HepG2 (cell line): Measurements from ENCODE around the gene NUP93. TPM values are rescaled to one million over a fixed set of nuclear protein-coding genes. Genes with fewer than 3 reads are reported as not detected.

ENCODE experiments used
- CREB1 ChIP-seq, 2 experiments: fragments of 450-650 bp in 1 of 2; IDR thresholded peaks; 2 replicates each; pipeline ENCODE4 v1.6.1; 2016 to 2017; ENCODE audit warnings: control low read depth in 1 of 2, mild to moderate bottlenecking in 1 of 2, missing compliant biosample characterization in 1 of 2, missing genetic modification characterization in 1 of 2
- ELF4 ChIP-seq: sonication (generic); formaldehyde crosslinking; IDR thresholded peaks from 2 replicates; pipeline ENCODE4 v1.5.0; 2020; ENCODE audit warnings: missing genetic modification reagents, mild to moderate bottlenecking, moderate library complexity, borderline replicate concordance
- FOXC1 ChIP-seq: sonication (generic); formaldehyde crosslinking; IDR thresholded peaks from 2 replicates; pipeline ENCODE4 v1.8.0; 2022; ENCODE audit warnings: mild to moderate bottlenecking, missing genetic modification reagents, borderline replicate concordance
- IRF9 ChIP-seq: sonication (generic); formaldehyde crosslinking; IDR thresholded peaks from 2 replicates; pipeline ENCODE4 v1.8.0; 2022; ENCODE audit warnings: missing genetic modification reagents, mild to moderate bottlenecking, borderline replicate concordance
- KDM5B ChIP-seq: sonication (generic); formaldehyde crosslinking; IDR thresholded peaks from 2 replicates; pipeline ENCODE4 v1.4.0; 2020; ENCODE audit warnings: missing genetic modification reagents, mild to moderate bottlenecking, borderline replicate concordance
- LBX2 ChIP-seq: sonication (generic); formaldehyde crosslinking; IDR thresholded peaks from 2 replicates; pipeline ENCODE4 v1.5.0; 2020; ENCODE audit warnings: missing genetic modification reagents, mild to moderate bottlenecking, borderline replicate concordance
- MBNL3 ChIP-seq: fragments of 250-450 bp; sonication (Bioruptor Pico); conservative IDR thresholded peaks from 2 replicates; pipeline ENCODE4 v1.8.0; 2022; ENCODE audit warnings: mild to moderate bottlenecking, inconsistent platforms
- NFE2 ChIP-seq: sonication (generic); formaldehyde crosslinking; IDR thresholded peaks from 2 replicates; pipeline ENCODE4 v1.4.0; 2020; ENCODE audit warnings: missing genetic modification reagents
- RARA ChIP-seq: IDR thresholded peaks from 2 replicates; pipeline ENCODE4 v1.6.1; 2016; ENCODE audit warnings: missing genetic modification reagents, missing compliant biosample characterization
- SMAD1 ChIP-seq: sonication (generic); formaldehyde crosslinking; IDR thresholded peaks from 2 replicates; pipeline ENCODE4 v1.4.0; 2020; ENCODE audit warnings: missing genetic modification reagents, low read depth, mild to moderate bottlenecking, borderline replicate concordance
- SNAPC5 ChIP-seq: sonication (generic); formaldehyde crosslinking; IDR thresholded peaks from 2 replicates; pipeline ENCODE4 v1.8.1; 2023; ENCODE audit warnings: mild to moderate bottlenecking, missing genetic modification reagents, borderline replicate concordance
- SP4 ChIP-seq: sonication (generic); formaldehyde crosslinking; IDR thresholded peaks from 2 replicates; pipeline ENCODE4 v1.8.1; 2023; ENCODE audit warnings: mild to moderate bottlenecking, missing genetic modification reagents
- SUZ12 ChIP-seq: fragments of 150-350 bp; IDR thresholded peaks from 2 replicates; pipeline ENCODE4 v1.6.1; 2014; ENCODE audit warnings: low read depth, low read length
- TCF12 ChIP-seq, 2 experiments: fragments of 450-650 bp in 1 of 2; sonication (generic) in 1 of 2; formaldehyde crosslinking in 1 of 2; IDR thresholded peaks; 2 replicates each; pipeline versions ENCODE4 v1.6.1 to v1.8.0; 2017 to 2022; ENCODE audit warnings: antibody characterized with exemption in 1 of 2, mild to moderate bottlenecking in 1 of 2, missing genetic modification reagents in 1 of 2, moderate library complexity in 1 of 2
- ZFP36L1 ChIP-seq: sonication (generic); formaldehyde crosslinking; IDR thresholded peaks from 2 replicates; pipeline ENCODE4 v1.8.0; 2022; ENCODE audit warnings: mild to moderate bottlenecking, missing genetic modification reagents, moderate library complexity
- ZNF274 ChIP-seq: sonication (generic); formaldehyde crosslinking; IDR thresholded peaks from 2 replicates; pipeline ENCODE4 v1.5.1; 2020; ENCODE audit warnings: mild to moderate bottlenecking, missing genetic modification reagents
- ZNF337 ChIP-seq: sonication (generic); formaldehyde crosslinking; IDR thresholded peaks from 2 replicates; pipeline ENCODE4 v1.5.1; 2020; ENCODE audit warnings: missing genetic modification reagents, low read depth, mild to moderate bottlenecking, borderline replicate concordance
- ZNF468 ChIP-seq: sonication (generic); formaldehyde crosslinking; IDR thresholded peaks from 2 replicates; pipeline ENCODE4 v1.8.0; 2022; ENCODE audit warnings: mild to moderate bottlenecking, moderate library complexity, missing genetic modification reagents
- ZNF644 ChIP-seq: IDR thresholded peaks from 2 replicates; pipeline ENCODE4 v1.6.1; 2016; ENCODE audit warnings: low read depth
- ZNF670 ChIP-seq: sonication (generic); formaldehyde crosslinking; IDR thresholded peaks from 2 replicates; pipeline ENCODE4 v1.8.0; 2022; ENCODE audit warnings: mild to moderate bottlenecking, missing genetic modification reagents, borderline replicate concordance
- ZNF816 ChIP-seq: sonication (generic); formaldehyde crosslinking; IDR thresholded peaks from 2 replicates; pipeline ENCODE4 v1.8.0; 2022; ENCODE audit warnings: missing genetic modification reagents, mild to moderate bottlenecking, borderline replicate concordance
- polyA plus RNA-seq, 8 experiments: library from polyadenylated mRNA; depleted of rRNA in 3 of 8; stranded (reverse) in 7 of 8; unstranded in 1 of 8; fragments of >200 nt; fragmentation: Illumina TruSeq in 4 of 8; extraction: Trizol in 4 of 8; gene quantifications; 2 replicates each; pipeline versions ENCODE4 v1.2.1 to v1.2.3, GENCODE V29; 2011 to 2016; ENCODE audit warnings: low read depth in 4 of 8, missing spikeins in 1 of 8, mixed read lengths in 1 of 8; ENCODE audit not compliant: insufficient read depth in 1 of 8
- total RNA-seq, 5 experiments: library from RNA; depleted of rRNA; stranded (reverse); fragments of >200 nt; fragmentation: Illumina TruSeq; extraction: Trizol; gene quantifications; 2 replicates each; pipeline ENCODE4 v1.2.3, GENCODE V29; 2016; ENCODE audit warnings: low read depth in 1 of 5
- TF ChIP-seq, protein P1 (sequence below): sonication (generic); formaldehyde crosslinking; IDR thresholded peaks from 2 replicates; pipeline ENCODE4 v1.5.0; 2020; ENCODE audit warnings: missing genetic modification reagents, mild to moderate bottlenecking, borderline replicate concordance
- TF ChIP-seq, protein P2 (sequence below): sonication (generic); formaldehyde crosslinking; IDR thresholded peaks from 2 replicates; pipeline ENCODE4 v1.4.0; 2020; ENCODE audit warnings: missing genetic modification reagents, borderline replicate concordance

The NUP93 gene
- total and polyA plus RNA-seq, 2 of the 13 experiments (the other 11 are each of a cell fraction or from before 2014, with no cell fraction given) = 58.5 to 140 TPM

GRCh38 chr16:56849690-56850680 is 120.1 kb downstream of the NUP93 start (continued):
- TF ChIP-seq TCF12 (IDR thresholded peaks at IDR 0.05) (no peak), TCF12 (CRISPR knock-in tag; IDR thresholded peaks at IDR 0.05) (peak; percentile 85; the same call in 1 of the 2 replicates), SNAPC5 (CRISPR knock-in tag) (peak; percentile 33; the same call in 1 of the 2 replicates), ZNF816 (CRISPR knock-in tag) (no peak), SP4 (CRISPR knock-in tag) (no peak), SUZ12 (no peak), ZNF468 (CRISPR knock-in tag) (no peak), LBX2 (CRISPR knock-in tag) (no peak), ZNF644 (CRISPR knock-in tag) (peak; percentile 8; the same call in 1 of the 2 replicates), ZFP36L1 (CRISPR knock-in tag) (0 out of 2 replicates have a peak, but pooled peaks have one; percentile 26), IRF9 (CRISPR knock-in tag) (no peak), KDM5B (CRISPR knock-in tag) (peak; percentile 17; the same call in 1 of the 2 replicates), ZNF337 (CRISPR knock-in tag) (no peak), RARA (CRISPR knock-in tag) (peak; percentile 84), SMAD1 (CRISPR knock-in tag) (no peak), ELF4 (CRISPR knock-in tag) (no peak), CREB1 (IDR thresholded peaks at IDR 0.05) (no peak), CREB1 (CRISPR knock-in tag; IDR thresholded peaks at IDR 0.05) (peak; percentile 38; the same call in 1 of the 2 replicates), ZNF274 (CRISPR knock-in tag) (no peak), NFE2 (CRISPR knock-in tag) (no peak), ZNF670 (CRISPR knock-in tag) (no peak), MBNL3 (CRISPR knock-in tag) (no peak), FOXC1 (CRISPR knock-in tag) (no peak)
- TF ChIP-seq, protein P1, sequence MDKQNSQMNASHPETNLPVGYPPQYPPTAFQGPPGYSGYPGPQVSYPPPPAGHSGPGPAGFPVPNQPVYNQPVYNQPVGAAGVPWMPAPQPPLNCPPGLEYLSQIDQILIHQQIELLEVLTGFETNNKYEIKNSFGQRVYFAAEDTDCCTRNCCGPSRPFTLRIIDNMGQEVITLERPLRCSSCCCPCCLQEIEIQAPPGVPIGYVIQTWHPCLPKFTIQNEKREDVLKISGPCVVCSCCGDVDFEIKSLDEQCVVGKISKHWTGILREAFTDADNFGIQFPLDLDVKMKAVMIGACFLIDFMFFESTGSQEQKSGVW (CRISPR knock-in tag) = no peak
- TF ChIP-seq, protein P2, sequence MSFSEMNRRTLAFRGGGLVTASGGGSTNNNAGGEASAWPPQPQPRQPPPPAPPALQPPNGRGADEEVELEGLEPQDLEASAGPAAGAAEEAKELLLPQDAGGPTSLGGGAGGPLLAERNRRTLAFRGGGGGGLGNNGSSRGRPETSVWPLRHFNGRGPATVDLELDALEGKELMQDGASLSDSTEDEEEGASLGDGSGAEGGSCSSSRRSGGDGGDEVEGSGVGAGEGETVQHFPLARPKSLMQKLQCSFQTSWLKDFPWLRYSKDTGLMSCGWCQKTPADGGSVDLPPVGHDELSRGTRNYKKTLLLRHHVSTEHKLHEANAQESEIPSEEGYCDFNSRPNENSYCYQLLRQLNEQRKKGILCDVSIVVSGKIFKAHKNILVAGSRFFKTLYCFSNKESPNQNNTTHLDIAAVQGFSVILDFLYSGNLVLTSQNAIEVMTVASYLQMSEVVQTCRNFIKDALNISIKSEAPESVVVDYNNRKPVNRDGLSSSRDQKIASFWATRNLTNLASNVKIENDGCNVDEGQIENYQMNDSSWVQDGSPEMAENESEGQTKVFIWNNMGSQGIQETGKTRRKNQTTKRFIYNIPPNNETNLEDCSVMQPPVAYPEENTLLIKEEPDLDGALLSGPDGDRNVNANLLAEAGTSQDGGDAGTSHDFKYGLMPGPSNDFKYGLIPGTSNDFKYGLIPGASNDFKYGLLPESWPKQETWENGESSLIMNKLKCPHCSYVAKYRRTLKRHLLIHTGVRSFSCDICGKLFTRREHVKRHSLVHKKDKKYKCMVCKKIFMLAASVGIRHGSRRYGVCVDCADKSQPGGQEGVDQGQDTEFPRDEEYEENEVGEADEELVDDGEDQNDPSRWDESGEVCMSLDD (CRISPR knock-in tag) = no peak
